Measurements from ENCODE around the gene HDAC4. TPM values are rescaled to one million over a fixed set of nuclear protein-coding genes. Genes with fewer than 3 reads are reported as not detected.

HDAC4 gene
- total RNA-seq, 1 donor from 2014 or later, result 34.4 TPM

- peak; percentile 93 for DNase-seq (ENCODE audit: low spot score)
- intact Hi-C loops (cut with DNase I), result no loop called here
Measured at GRCh38 chr2:239267288-239267951, 133.4 kb downstream of the HDAC4 start.

GRCh38 chr2:239266779-239267287 lies 134.0 kb downstream of the HDAC4 start:
- peak; percentile 68 for DNase-seq (ENCODE audit: low spot score)

GRCh38 chr2:239266434-239266766 lies 134.4 kb downstream of the HDAC4 start:
- intact Hi-C loops (cut with DNase I), result no loop called here

More at GRCh38 chr2:239266779-239267287, 134.0 kb downstream of the HDAC4 start:
- intact Hi-C loops (cut with DNase I), result no loop called here

GRCh38 chr2:239265681-239266433 lies 135.0 kb downstream of the HDAC4 start:
- intact Hi-C loops (cut with DNase I), result no loop called here
- peak; percentile 73 for DNase-seq (ENCODE audit: low spot score)

More at GRCh38 chr2:239266434-239266766, 134.4 kb downstream of the HDAC4 start:
- DNase-seq (ENCODE audit: low spot score), result no peak

GRCh38 chr2:239264838-239265651 lies 135.8 kb downstream of the HDAC4 start:
- intact Hi-C loops (cut with DNase I), result no loop called here
- peak; percentile 82 for DNase-seq (ENCODE audit: low spot score)

GRCh38 chr2:239264492-239264837 lies 136.4 kb downstream of the HDAC4 start:
- intact Hi-C loops (cut with DNase I), result no loop called here
- DNase-seq (ENCODE audit: low spot score), result peak; percentile 74

- intact Hi-C loops (cut with DNase I), result no loop called here
- DNase-seq (ENCODE audit: low spot score), result peak; percentile 74
Measured at GRCh38 chr2:239263669-239264491, 136.9 kb downstream of the HDAC4 start.

- intact Hi-C loops (cut with DNase I), result no loop called here
- DNase-seq (ENCODE audit: low spot score), result peak; percentile 74
Measured at GRCh38 chr2:239263231-239263630, 137.6 kb downstream of the HDAC4 start.

- intact Hi-C loops (cut with DNase I), result no loop called here
- DNase-seq (ENCODE audit: low spot score), result peak; percentile 55
Measured at GRCh38 chr2:239262484-239263230, 138.2 kb downstream of the HDAC4 start.

- DNase-seq (ENCODE audit: low spot score), result peak; percentile 69
- intact Hi-C loops (cut with DNase I), result no loop called here
Measured at GRCh38 chr2:239261796-239262483, 138.9 kb downstream of the HDAC4 start.

GRCh38 chr2:239261356-239261755 lies 139.5 kb downstream of the HDAC4 start:
- DNase-seq (ENCODE audit: low spot score), result peak; percentile 50
- intact Hi-C loops (cut with DNase I), result no loop called here

GRCh38 chr2:239260546-239261327 lies 140.1 kb downstream of the HDAC4 start:
- intact Hi-C loops (cut with DNase I), result no loop called here
- peak; percentile 51 for DNase-seq (ENCODE audit: low spot score)

GRCh38 chr2:239259603-239260298 lies 141.1 kb downstream of the HDAC4 start:
- DNase-seq (ENCODE audit: low spot score), result peak; percentile 78
- intact Hi-C loops (cut with DNase I), result no loop called here

- DNase-seq (ENCODE audit: low spot score), result peak; percentile 35
- intact Hi-C loops (cut with DNase I), result no loop called here
Measured at GRCh38 chr2:239259173-239259572, 141.6 kb downstream of the HDAC4 start.

GRCh38 chr2:239258248-239258647 lies 142.6 kb downstream of the HDAC4 start:
- intact Hi-C loops (cut with DNase I), result no loop called here
- peak; percentile 27 for DNase-seq (ENCODE audit: low spot score)

GRCh38 chr2:239257511-239257937 lies 143.3 kb downstream of the HDAC4 start:
- intact Hi-C loops (cut with DNase I), result no loop called here
- peak; percentile 60 for DNase-seq (ENCODE audit: low spot score)

GRCh38 chr2:239256350-239256743 lies 144.5 kb downstream of the HDAC4 start:
- no peak for DNase-seq (ENCODE audit: low spot score)
- intact Hi-C loops (cut with DNase I), result no loop called here
